K562 (cell line): Measurements from ENCODE around the gene FOSL1. TPM values are rescaled to one million over a fixed set of nuclear protein-coding genes. Genes with fewer than 3 reads are reported as not detected.
A peak's percentile ranks its signal among the peaks of the same experiment; 100 is the strongest.

Experiments
- EZH2 ChIP-seq: IDR thresholded peaks from 2 replicates; pipeline ENCODE4 v1.6.1; 2012; ENCODE audit warnings: low read depth, mild to moderate bottlenecking, inconsistent platforms, low read length, borderline replicate concordance
- HNRNPUL1 ChIP-seq: fragments of 200-400 bp; formaldehyde crosslinking; IDR thresholded peaks from 2 replicates; pipeline ENCODE4 v1.6.1; 2017; ENCODE audit warnings: low read length
- KLF13 ChIP-seq: fragments of 450-650 bp; IDR thresholded peaks from 2 replicates; pipeline ENCODE4 v1.6.1; 2016; ENCODE audit warnings: missing genetic modification characterization, low read depth, mild to moderate bottlenecking, missing compliant biosample characterization, moderate library complexity, borderline replicate concordance
- MTA2 ChIP-seq: fragments of 450-650 bp; IDR thresholded peaks from 2 replicates; pipeline ENCODE4 v1.6.1; 2016; ENCODE audit warnings: low read depth
- MTA3 ChIP-seq: fragments of 450-650 bp; formaldehyde crosslinking; IDR thresholded peaks from 2 replicates; pipeline ENCODE4 v1.6.1; 2017; ENCODE audit warnings: mild to moderate bottlenecking, borderline replicate concordance
- NR4A1 ChIP-seq, 2 experiments: fragments of 250-450 bp in 1 of 2; fragments of 450-650 bp in 1 of 2; sonication (Bioruptor Pico) in 1 of 2; IDR thresholded peaks; 2 replicates each; pipeline versions ENCODE4 v1.4.0 to v1.6.1; 2016 to 2020; ENCODE audit warnings: mild to moderate bottlenecking in 2 of 2, missing compliant biosample characterization in 1 of 2, missing genetic modification characterization in 1 of 2, moderate library complexity in 1 of 2
- POLR2A ChIP-seq: fragments of 450-650 bp; conservative IDR thresholded peaks from 2 replicates; pipeline ENCODE4 v1.6.1; 2016
- RBFOX2 ChIP-seq: fragments of 200-400 bp; formaldehyde crosslinking; IDR thresholded peaks from 2 replicates; pipeline ENCODE4 v1.6.1; 2017; ENCODE audit warnings: low read depth, mild to moderate bottlenecking, low read length, moderate library complexity
- RERE ChIP-seq: sonication (generic); formaldehyde crosslinking; IDR thresholded peaks from 2 replicates; pipeline ENCODE4 v1.8.0; 2023; ENCODE audit warnings: missing genetic modification reagents, mild to moderate bottlenecking, borderline replicate concordance
- RHOXF2B ChIP-seq: fragments of 250-450 bp; sonication (Bioruptor Pico); conservative IDR thresholded peaks from 2 replicates; pipeline ENCODE4 v1.5.1; 2021
- SRSF3 ChIP-seq: fragments of 200-400 bp; formaldehyde crosslinking; IDR thresholded peaks from 2 replicates; pipeline ENCODE4 v1.6.1; 2016; ENCODE audit warnings: mild to moderate bottlenecking, low read length, moderate library complexity; ENCODE audit not compliant: insufficient read depth
- TCF15 ChIP-seq: fragments of 250-450 bp; sonication (Bioruptor Pico); IDR thresholded peaks from 2 replicates; pipeline ENCODE4 v1.8.0; 2022; ENCODE audit warnings: moderate library complexity, mild to moderate bottlenecking, inconsistent platforms
- ZNF407 ChIP-seq: fragments of 450-650 bp; IDR thresholded peaks from 2 replicates; pipeline ENCODE4 v1.6.1; 2016; ENCODE audit warnings: low read depth
- ZNF696 ChIP-seq: fragments of 250-450 bp; sonication (Bioruptor Pico); conservative IDR thresholded peaks from 2 replicates; pipeline ENCODE4 v1.4.0; 2020; ENCODE audit warnings: mild to moderate bottlenecking, moderate library complexity
- polyA plus RNA-seq, 8 experiments: library from polyadenylated mRNA; depleted of rRNA in 4 of 8; stranded (reverse) in 5 of 8; unstranded in 3 of 8; fragments of >200 nt; fragmentation: Nextera tagmentation in 2 of 8; fragmentation: Illumina TruSeq in 1 of 8; extraction: Ambion mirVana in 2 of 8; extraction: Trizol in 1 of 8; gene quantifications; 2 replicates each; pipeline versions ENCODE4 v1.2.1 to v1.2.3, GENCODE V29; 2011 to 2014; ENCODE audit warnings: inconsistent platforms in 1 of 8, missing spikeins in 1 of 8
- total RNA-seq, 7 experiments: library from RNA; depleted of rRNA in 6 of 7; stranded (reverse); fragments of >200 nt in 6 of 7; fragmentation: Illumina TruSeq in 2 of 7; extraction: Trizol in 2 of 7; gene quantifications; 2 replicates each; pipeline versions ENCODE4 v1.2.1 to v1.2.3, GENCODE V29; 2011 to 2021; ENCODE audit warnings: low replicate concordance in 1 of 7

FOSL1 gene
- total and polyA plus RNA-seq, 9 of the 15 experiments (the other 6 are each of a cell fraction or from before 2014, with no cell fraction given): 3.5 to 39.6 (median 10.0) TPM

- no peak for TF ChIP-seq RERE (CRISPR knock-in tag)
- peak; percentile 97 for TF ChIP-seq RBFOX2
- TF ChIP-seq ZNF407: no peak
- TF ChIP-seq HNRNPUL1: no peak
- peak; percentile 98 for TF ChIP-seq POLR2A
- TF ChIP-seq SRSF3: no peak
- TF ChIP-seq NR4A1 (CRISPR knock-in tag; IDR thresholded peaks at IDR 0.05): no peak
- no peak for TF ChIP-seq NR4A1 (tag; IDR thresholded peaks at IDR 0.05)
- TF ChIP-seq RHOXF2B (CRISPR knock-in tag): no peak
- 0 out of 2 replicates have a peak, but pooled peaks have one; percentile 28 for TF ChIP-seq KLF13
- no peak for TF ChIP-seq TCF15 (CRISPR knock-in tag)
- TF ChIP-seq ZNF696: no peak
- no peak for TF ChIP-seq EZH2
- TF ChIP-seq MTA2: no peak
- peak; percentile 73; the same call in 1 of the 2 replicates for TF ChIP-seq MTA3
Measured at GRCh38 chr11:65859095-65859811, 40.9 kb downstream of the FOSL1 start (continued).
